Smooth muscle cell (in vitro differentiated cells): Measurements from ENCODE around the gene TMEM50B. TPM values are rescaled to one million over a fixed set of nuclear protein-coding genes. Genes with fewer than 3 reads are reported as not detected.

ENCODE experiments used
- DNase-seq: peaks from one replicate; lab custom pipeline; 2025; ENCODE audit not compliant: unreplicated experiment; lab: John Stamatoyannopoulos, UW
- H2AFZ ChIP-seq: fragments of 200-600 bp; sonication (generic); 2 replicates; pipeline ENCODE4 v1.6.0; 2016; ENCODE audit warnings: antibody characterized with exemption, low read depth, mild to moderate bottlenecking
- H3F3A ChIP-seq: fragments of 200-600 bp; sonication (generic); 2 replicates; pipeline ENCODE4 v1.6.0; 2017; ENCODE audit warnings: antibody characterized with exemption, low read depth
- H3K27ac ChIP-seq: fragments of 200-600 bp; sonication (generic); 2 replicates; pipeline ENCODE4 v1.5.1; 2016; ENCODE audit warnings: low read depth, mild to moderate bottlenecking
- H3K27me3 ChIP-seq: fragments of 200-600 bp; sonication (generic); 2 replicates; pipeline ENCODE4 v1.6.1; 2016; ENCODE audit warnings: low read depth, mild to moderate bottlenecking
- H3K36me3 ChIP-seq: fragments of 200-600 bp; sonication (generic); 2 replicates; pipeline ENCODE4 v1.5.1; 2016; ENCODE audit warnings: low read depth
- H3K4me1 ChIP-seq: fragments of 200-600 bp; sonication (generic); 2 replicates; pipeline ENCODE4 v1.5.1; 2016; ENCODE audit warnings: low read depth
- H3K4me2 ChIP-seq: fragments of 200-600 bp; sonication (generic); 2 replicates; pipeline ENCODE4 v1.6.0; 2016; ENCODE audit warnings: mild to moderate bottlenecking
- H3K4me3 ChIP-seq: fragments of 200-600 bp; sonication (generic); 2 replicates; pipeline ENCODE4 v1.5.1; 2016; ENCODE audit warnings: mild to moderate bottlenecking
- H3K79me2 ChIP-seq: fragments of 200-600 bp; sonication (generic); 2 replicates; pipeline ENCODE4 v1.6.0; 2016; ENCODE audit warnings: low read depth, mild to moderate bottlenecking
- H3K9ac ChIP-seq: fragments of 200-600 bp; sonication (generic); 2 replicates; pipeline ENCODE4 v1.6.0; 2016; ENCODE audit warnings: low read depth
- H3K9me3 ChIP-seq: fragments of 200-600 bp; sonication (generic); replicated peaks from 2 replicates; pipeline ENCODE4 v1.5.1; 2016; ENCODE audit warnings: low read depth
- H4K20me1 ChIP-seq: fragments of 200-600 bp; sonication (generic); 2 replicates; pipeline ENCODE4 v1.6.0; 2016; ENCODE audit warnings: low read depth
- WGBS: methylation state at CpG from one replicate; pipeline ENCODE4 v1.1.7; 2016; ENCODE audit warnings: low lambda C conversion rate; 5-methylcytosine and 5-hydroxymethylcytosine counted together
- polyA plus RNA-seq: library from polyadenylated mRNA; unstranded; fragments of >200 nt; fragmentation: Nextera tagmentation; extraction: Ambion mirVana; gene quantifications from 2 replicates; pipeline ENCODE4 v1.2.1, GENCODE V29; 2016
- total RNA-seq: library from RNA; depleted of rRNA; stranded (reverse); fragments of >200 nt; gene quantifications from 2 replicates; pipeline ENCODE4 v1.2.3, GENCODE V29; 2014
- TF ChIP-seq, protein P1 (sequence below): fragments of 200-600 bp; sonication (generic); IDR thresholded peaks from 2 replicates; pipeline ENCODE4 v1.5.1; 2017; ENCODE audit warnings: borderline replicate concordance, mild to moderate bottlenecking, antibody characterized with exemption; ENCODE audit not compliant: insufficient read depth, poor library complexity, severe bottlenecking

The TMEM50B gene
- total and polyA plus RNA-seq, 2 experiments from 2014 or later, result 31.4 to 42.9 TPM

GRCh38 chr21:33433001-33433400, 46.8 kb downstream of the TMEM50B start:
- WGBS, result 98% methylated on average over 8 of the region's 8 CpGs
- Histone ChIP-seq H3K79me2 (peaks cover 7% of the 10 kb centered on the region), H3K4me2 (no peak overlapping the region), H4K20me1 (peaks cover 44% of the 10 kb centered on the region), H3K36me3 (peaks cover 25% of the 10 kb centered on the region), H3K27ac (peak overlapping the region; percentile 87), H3K4me1 (no peaks in the 10 kb centered on the region), H3K27me3 (no peaks in the 10 kb centered on the region), H3K4me3 (no peak overlapping the region), H2AFZ (no peak overlapping the region), H3K9me3 (no peaks in the 10 kb centered on the region), H3F3A (peaks cover 49% of the 10 kb centered on the region), H3K9ac (no peak overlapping the region)
- no peak for DNase-seq
- TF ChIP-seq, protein P1, sequence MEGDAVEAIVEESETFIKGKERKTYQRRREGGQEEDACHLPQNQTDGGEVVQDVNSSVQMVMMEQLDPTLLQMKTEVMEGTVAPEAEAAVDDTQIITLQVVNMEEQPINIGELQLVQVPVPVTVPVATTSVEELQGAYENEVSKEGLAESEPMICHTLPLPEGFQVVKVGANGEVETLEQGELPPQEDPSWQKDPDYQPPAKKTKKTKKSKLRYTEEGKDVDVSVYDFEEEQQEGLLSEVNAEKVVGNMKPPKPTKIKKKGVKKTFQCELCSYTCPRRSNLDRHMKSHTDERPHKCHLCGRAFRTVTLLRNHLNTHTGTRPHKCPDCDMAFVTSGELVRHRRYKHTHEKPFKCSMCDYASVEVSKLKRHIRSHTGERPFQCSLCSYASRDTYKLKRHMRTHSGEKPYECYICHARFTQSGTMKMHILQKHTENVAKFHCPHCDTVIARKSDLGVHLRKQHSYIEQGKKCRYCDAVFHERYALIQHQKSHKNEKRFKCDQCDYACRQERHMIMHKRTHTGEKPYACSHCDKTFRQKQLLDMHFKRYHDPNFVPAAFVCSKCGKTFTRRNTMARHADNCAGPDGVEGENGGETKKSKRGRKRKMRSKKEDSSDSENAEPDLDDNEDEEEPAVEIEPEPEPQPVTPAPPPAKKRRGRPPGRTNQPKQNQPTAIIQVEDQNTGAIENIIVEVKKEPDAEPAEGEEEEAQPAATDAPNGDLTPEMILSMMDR, result no peak

- Histone ChIP-seq H3K4me3 (no peak overlapping the region), H4K20me1 (peaks cover 47% of the 10 kb centered on the region), H3F3A (peaks cover 49% of the 10 kb centered on the region), H3K4me2 (no peak overlapping the region), H3K36me3 (peaks cover 25% of the 10 kb centered on the region), H2AFZ (no peak overlapping the region), H3K79me2 (peaks cover 7% of the 10 kb centered on the region), H3K27me3 (no peaks in the 10 kb centered on the region), H3K9ac (no peak overlapping the region), H3K27ac (no peak overlapping the region), H3K4me1 (no peaks in the 10 kb centered on the region), H3K9me3 (no peaks in the 10 kb centered on the region)
- 96% methylated on average over 6 of the region's 6 CpGs for WGBS
- TF ChIP-seq, protein P1, result no peak
- no peak for DNase-seq
These were observed 47.3 kb downstream of the TMEM50B start for GRCh38 chr21:33432496-33432895.

DNA sequence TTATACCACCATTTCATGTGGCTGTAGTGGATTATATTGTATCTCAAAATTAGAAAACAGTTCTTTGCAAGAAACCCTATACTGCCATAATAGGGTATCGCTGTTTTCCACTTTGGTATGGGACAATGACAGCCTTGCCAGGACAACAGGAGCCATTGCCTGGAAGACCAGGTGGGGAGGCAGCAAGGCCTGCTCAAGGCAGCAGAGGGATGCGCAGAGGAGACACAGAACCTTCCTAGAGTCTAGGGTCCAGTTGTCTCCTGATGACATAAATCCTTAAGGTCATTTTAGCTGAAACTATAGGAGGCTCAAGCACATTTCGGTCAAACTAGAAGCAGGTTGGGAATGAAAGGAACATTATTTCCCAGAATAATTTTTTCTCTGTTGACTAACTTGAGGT, 48.9 kb downstream of the TMEM50B start:
- no peaks in the 10 kb centered on the region for H3K9me3 ChIP-seq
- H4K20me1 ChIP-seq, result peaks cover 60% of the 10 kb centered on the region
- no peaks in the 10 kb centered on the region for H3K4me1 ChIP-seq
- DNase-seq, result no peak
- H3K27ac ChIP-seq, result no peak overlapping the region
- no peak overlapping the region for H3K4me2 ChIP-seq
- H3K27me3 ChIP-seq, result no peaks in the 10 kb centered on the region
- WGBS, result 99% methylated on average over 3 of the region's 3 CpGs
- H3K36me3 ChIP-seq, result peaks cover 19% of the 10 kb centered on the region
- TF ChIP-seq, protein P1, result no peak
- no peak overlapping the region for H3K9ac ChIP-seq
- H3K79me2 ChIP-seq, result peaks cover 7% of the 10 kb centered on the region
- no peak overlapping the region for H3K4me3 ChIP-seq
- no peak overlapping the region for H2AFZ ChIP-seq
- peaks cover 39% of the 10 kb centered on the region for H3F3A ChIP-seq

- Histone ChIP-seq H2AFZ (no peak overlapping the region), H3K27me3 (no peaks in the 10 kb centered on the region), H3K79me2 (peaks cover 12% of the 10 kb centered on the region), H3K9me3 (no peaks in the 10 kb centered on the region), H3F3A (peaks cover 22% of the 10 kb centered on the region), H3K4me3 (no peak overlapping the region), H3K36me3 (peaks cover 14% of the 10 kb centered on the region), H3K27ac (no peak overlapping the region), H3K4me2 (no peak overlapping the region), H3K9ac (no peak overlapping the region), H3K4me1 (no peaks in the 10 kb centered on the region), H4K20me1 (peaks cover 64% of the 10 kb centered on the region)
- WGBS, result 98% methylated on average over 8 of the region's 8 CpGs
- DNase-seq, result no peak
- TF ChIP-seq, protein P1, result no peak
These were observed 51.1 kb downstream of the TMEM50B start for GRCh38 chr21:33428669-33429068.
